GM12873 (cell line): Measurements from ENCODE around the gene ERMAP.

ENCODE experiments used
- CTCF ChIP-seq: IDR thresholded peaks from 2 replicates; pipeline ENCODE4 v1.5.1; 2012; ENCODE audit warnings: low read depth, mild to moderate bottlenecking, moderate library complexity, low read length, control low read depth; ENCODE audit not compliant: insufficient read depth; ENCODE audit errors: missing control alignments

Gene ERMAP

DNA sequence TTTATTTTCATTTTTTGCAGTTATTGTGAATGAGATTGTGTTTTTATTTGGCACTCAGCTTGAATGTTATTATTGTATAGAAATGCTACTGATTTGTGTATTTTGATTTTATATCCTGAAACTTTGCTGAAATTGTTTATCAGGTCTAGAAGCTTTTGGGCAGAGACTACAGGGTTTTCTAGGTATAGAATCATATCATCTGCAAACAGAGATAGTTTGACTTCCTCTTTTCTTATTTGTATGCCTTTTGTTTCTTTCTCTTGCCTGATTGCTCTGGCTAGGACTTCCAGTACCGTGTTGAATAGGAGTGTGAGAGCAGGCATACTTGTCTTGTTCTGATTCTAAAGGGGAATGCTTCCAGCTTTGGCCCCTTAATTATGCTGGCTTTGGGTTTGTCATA is 56.7 kb downstream of the ERMAP start:
- TF ChIP-seq CTCF: no peak

GRCh38 chr1:42876009-42876408 is 59.1 kb downstream of the ERMAP start:
- no peak for TF ChIP-seq CTCF

- TF ChIP-seq CTCF: no peak
Observed at GRCh38 chr1:42877380-42877779, 60.5 kb downstream of the ERMAP start.

DNA sequence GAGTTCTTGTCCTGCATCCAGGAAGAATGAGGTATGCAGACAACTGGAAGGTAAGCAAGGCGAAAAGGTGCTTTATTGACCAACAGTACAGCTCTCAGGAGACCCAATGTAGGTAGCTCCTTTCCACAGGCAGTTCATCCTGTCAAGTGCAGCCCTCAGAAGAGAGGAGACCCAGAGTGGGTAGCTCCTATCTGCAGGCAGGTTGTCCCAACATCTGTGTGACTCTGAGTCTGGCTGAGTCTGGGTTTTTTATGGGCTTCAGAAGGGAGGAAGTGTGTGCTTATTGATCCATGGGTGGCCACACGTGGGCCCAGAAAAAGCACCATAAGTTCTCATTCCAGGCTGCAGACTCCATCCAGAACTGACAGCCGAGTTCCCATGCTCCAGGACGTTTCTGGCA is 63.5 kb downstream of the ERMAP start:
- no peak for TF ChIP-seq CTCF

DNA sequence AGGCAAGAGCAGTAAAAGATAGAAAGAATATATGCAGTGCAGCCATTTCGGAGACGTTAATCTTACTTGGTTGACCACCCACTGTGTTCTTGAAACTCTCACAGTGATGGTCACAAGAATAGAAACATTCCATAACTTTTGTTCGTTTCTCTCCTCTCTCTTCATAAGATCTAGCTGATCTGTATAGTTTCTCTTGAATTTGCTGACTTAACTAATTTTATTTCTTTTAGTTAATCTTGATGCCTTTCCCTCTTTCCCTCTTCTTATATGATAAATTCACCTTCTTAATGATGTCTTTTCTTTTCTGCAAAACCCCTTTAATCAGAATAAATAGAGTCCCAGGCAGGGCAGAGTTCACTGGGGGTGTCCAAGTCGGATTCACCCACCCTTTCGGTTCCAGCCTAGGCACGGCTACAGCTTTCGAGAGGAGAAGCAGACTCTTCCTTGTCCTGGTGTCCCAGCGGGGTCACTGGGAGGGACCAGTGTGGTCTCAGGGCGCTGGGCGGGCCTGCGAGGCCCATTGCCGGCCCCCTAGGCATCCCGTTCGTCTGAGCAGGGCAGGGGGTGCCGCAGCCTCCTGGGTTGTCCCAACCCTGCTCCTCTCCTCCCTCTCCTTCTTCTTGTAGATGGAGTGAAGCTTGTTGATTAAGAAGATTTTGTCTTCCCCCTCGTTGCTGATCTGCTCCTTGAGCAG is 69.3 kb downstream of the ERMAP start:
- no peak for TF ChIP-seq CTCF

DNA sequence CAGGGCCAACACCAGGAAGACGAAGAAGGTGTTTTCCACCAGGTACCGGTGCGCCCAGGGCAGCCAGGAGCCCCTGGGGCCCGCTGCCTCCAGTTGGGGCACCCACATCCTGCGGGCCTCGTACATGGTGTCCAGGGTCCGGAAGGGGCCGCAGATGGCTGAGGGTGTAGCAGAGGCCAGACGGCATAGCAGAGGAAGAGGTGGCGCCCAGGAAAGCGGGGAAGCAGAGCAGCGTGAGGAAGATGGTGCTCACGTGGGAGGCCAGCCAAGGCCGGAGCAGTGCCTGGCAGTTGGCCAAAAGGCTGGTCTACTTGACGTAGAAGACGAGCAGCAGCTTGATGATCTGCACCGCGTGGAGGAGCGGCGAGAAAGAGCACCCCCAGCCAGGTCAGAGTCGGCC is 69.9 kb downstream of the ERMAP start:
- no peak for TF ChIP-seq CTCF

- TF ChIP-seq CTCF: no peak
Observed at GRCh38 chr1:42887366-42887765, 70.4 kb downstream of the ERMAP start.
